Fibroblast of the aortic adventitia (primary cell): Measurements from ENCODE around the gene TYW1. TPM values are rescaled to one million over a fixed set of nuclear protein-coding genes. Genes with fewer than 3 reads are reported as not detected.
"Not testable (repeated sequence)": the region's sequence is repeated elsewhere in the genome, so short reads cannot be mapped to it uniquely, and the experiment has no call there.

Source experiments
- DNase-seq: peaks from one replicate; pipeline ENCODE4 v3.0.0-alpha.2; 2010; ENCODE audit warnings: low read depth
- H3K4me3 ChIP-seq: 2 replicates; pipeline ENCODE4 v1.5.1; 2011; ENCODE audit warnings: low read depth, mild to moderate bottlenecking, control low read depth, low read length, moderate library complexity
- CTCF ChIP-seq: IDR thresholded peaks from 2 replicates; pipeline ENCODE4 v1.5.1; 2011; ENCODE audit warnings: mild to moderate bottlenecking, low read length, control low read depth, inconsistent platforms; ENCODE audit not compliant: insufficient read depth
- total RNA-seq: library from RNA; depleted of rRNA; stranded (reverse); fragments of >200 nt; gene quantifications from 2 replicates; pipeline ENCODE4 v1.2.3, GENCODE V29; 2012; ENCODE audit warnings: low replicate concordance

TYW1 gene
- total RNA-seq, 1 donor, result 15.0 TPM

- H3K4me3 ChIP-seq, result no peak overlapping the region
- TF ChIP-seq CTCF, result no peak
- DNase-seq, result no peak
Measured at GRCh38 chr7:66957595-66958290, 38.9 kb upstream of the TYW1 start.

GRCh38 chr7:66958538-66959350, 37.9 kb upstream of the TYW1 start:
- no peak for TF ChIP-seq CTCF
- H3K4me3 ChIP-seq, result no peak overlapping the region
- DNase-seq, result no peak

- no peak for DNase-seq
- H3K4me3 ChIP-seq, result no peak overlapping the region
- TF ChIP-seq CTCF, result no peak
Measured at GRCh38 chr7:66960192-66960591, 36.4 kb upstream of the TYW1 start.

GRCh38 chr7:66961096-66961495, 35.5 kb upstream of the TYW1 start:
- H3K4me3 ChIP-seq, result no peak overlapping the region
- DNase-seq, result no peak
- TF ChIP-seq CTCF, result no peak

DNA sequence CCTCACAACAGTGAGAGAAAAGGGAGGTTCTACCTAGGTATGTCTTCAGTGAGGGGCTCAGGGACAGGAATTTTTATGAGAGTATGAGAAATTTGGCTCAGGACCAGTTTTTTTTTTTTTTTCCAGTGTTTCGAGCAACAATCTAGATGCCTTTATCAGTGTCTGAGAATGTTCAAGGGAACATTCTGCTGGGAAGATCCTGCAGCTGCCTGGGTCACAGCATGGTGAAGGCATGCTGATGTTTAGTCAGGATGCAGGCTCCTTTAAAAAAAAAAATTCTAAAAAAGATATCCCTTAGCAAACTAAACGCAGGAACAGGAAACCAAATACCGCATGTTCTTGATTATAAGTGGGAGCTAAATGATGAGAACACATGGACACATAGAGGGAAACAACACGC, 32.2 kb upstream of the TYW1 start:
- DNase-seq, result peak; percentile 13
- no peak overlapping the region for H3K4me3 ChIP-seq
- no peak for TF ChIP-seq CTCF

DNA sequence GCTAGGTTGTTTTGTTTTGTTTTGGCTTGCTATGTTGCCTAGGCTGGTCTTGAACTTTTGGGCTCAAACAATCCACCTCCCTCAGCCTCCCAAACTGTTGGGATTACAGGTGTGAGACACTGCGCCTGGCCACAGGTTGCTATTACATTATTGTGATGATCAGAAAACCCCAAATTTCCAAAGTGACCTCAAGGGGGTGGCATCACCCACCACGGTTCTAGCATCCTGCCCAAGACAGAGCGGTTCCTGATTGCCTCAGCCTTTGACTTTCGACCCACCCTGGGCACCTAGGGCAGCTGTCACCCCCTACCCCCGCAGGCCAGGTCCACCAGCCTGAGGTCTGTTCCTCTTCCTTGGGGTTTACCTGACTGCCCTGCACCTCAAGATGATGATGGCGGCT, 29.6 kb upstream of the TYW1 start:
- TF ChIP-seq CTCF, result no peak
- no peak overlapping the region for H3K4me3 ChIP-seq
- DNase-seq, result no peak

GRCh38 chr7:66969001-66969400, 27.6 kb upstream of the TYW1 start:
- not testable (repeated sequence) for DNase-seq, H3K4me3 ChIP-seq
